ENCODE data around the gene HGFAC. TPM values are rescaled to one million over a fixed set of nuclear protein-coding genes. Genes with fewer than 3 reads are reported as not detected.

HGFAC gene
- total and polyA plus RNA-seq, 4 donors = 0.24 to 2.6 (median 0.37) TPM

DNA sequence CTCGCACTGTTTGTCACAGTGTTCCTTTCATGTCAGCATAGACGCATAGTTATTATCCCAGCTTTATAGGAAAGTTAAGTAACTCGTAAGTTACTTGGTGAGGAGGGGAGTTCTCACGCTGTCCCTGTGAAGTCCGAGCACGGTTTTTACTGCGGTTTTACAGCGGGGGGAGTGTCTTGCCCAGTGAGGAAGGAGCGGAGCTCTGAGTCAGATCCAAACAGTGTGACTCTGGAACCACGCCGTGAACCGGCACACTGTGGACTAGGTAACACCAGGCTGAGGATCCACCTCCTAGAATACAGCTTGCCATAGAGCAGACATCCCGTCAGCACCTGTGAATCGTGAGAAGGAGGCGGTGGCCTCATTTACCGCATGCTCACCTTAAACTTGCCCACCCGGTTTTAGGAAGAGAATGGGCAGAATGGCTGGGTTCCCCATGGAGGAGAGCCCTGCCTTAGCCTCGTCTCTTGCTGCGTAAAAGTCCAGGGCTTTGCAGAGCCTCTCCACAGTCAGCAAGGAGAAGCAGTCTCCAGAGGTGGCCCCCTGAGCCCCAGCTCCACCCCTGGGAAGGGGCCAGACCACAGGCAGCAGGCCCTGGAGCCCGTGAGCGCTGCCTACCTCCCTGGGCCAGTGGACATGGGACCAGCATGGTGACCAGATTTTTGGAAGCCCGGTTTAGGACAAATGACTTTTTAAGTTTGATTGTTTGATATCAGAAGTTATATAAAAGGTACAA lies 40.2 kb upstream of the HGFAC start:
- WGBS, 2 donors = 96 to 97% methylated on average over 22 of the region's 22 CpGs
- peaks cover 0 to 9% (median 0%) of the 10 kb centered on the region in 4 donors for H3K36me3 ChIP-seq (ENCODE audit: control insufficient read depth in 4 of 4, insufficient read depth in 4 of 4, low read length in 4 of 4)
- TF ChIP-seq CTCF (IDR thresholded peaks at IDR 0.05; ENCODE audit: control extremely low read depth, extremely low read depth) = no peak
- ATAC-seq (ENCODE audit: insufficient read depth, low FRiP score) = no peak
- H3K4me3 ChIP-seq = no peak overlapping the region
- no peak overlapping the region for H3K27ac ChIP-seq (ENCODE audit: low read depth in 1 of 2, low read length in 1 of 2)
- H3K9ac ChIP-seq (ENCODE audit: insufficient read depth in 1 of 2, low read length in 2 of 2) = no peak overlapping the region
- DNase-seq = peak in 1 of 3 donors; percentile 4
- peaks cover 0 to 3% (median 1%) of the 10 kb centered on the region in 4 donors for H3K9me3 ChIP-seq (ENCODE audit: control insufficient read depth in 4 of 4, insufficient read depth in 3 of 4, low read length in 3 of 4)
- H3K4me1 ChIP-seq (ENCODE audit: control insufficient read depth in 5 of 5, insufficient read depth in 5 of 5, low read length in 5 of 5) = peaks cover 0 to 2% (median 0%) of the 10 kb centered on the region in 5 donors
- H3K27me3 ChIP-seq (ENCODE audit: control insufficient read depth in 3 of 3, insufficient read depth in 3 of 3, low read length in 2 of 3) = no peaks in the 10 kb centered on the region

DNA sequence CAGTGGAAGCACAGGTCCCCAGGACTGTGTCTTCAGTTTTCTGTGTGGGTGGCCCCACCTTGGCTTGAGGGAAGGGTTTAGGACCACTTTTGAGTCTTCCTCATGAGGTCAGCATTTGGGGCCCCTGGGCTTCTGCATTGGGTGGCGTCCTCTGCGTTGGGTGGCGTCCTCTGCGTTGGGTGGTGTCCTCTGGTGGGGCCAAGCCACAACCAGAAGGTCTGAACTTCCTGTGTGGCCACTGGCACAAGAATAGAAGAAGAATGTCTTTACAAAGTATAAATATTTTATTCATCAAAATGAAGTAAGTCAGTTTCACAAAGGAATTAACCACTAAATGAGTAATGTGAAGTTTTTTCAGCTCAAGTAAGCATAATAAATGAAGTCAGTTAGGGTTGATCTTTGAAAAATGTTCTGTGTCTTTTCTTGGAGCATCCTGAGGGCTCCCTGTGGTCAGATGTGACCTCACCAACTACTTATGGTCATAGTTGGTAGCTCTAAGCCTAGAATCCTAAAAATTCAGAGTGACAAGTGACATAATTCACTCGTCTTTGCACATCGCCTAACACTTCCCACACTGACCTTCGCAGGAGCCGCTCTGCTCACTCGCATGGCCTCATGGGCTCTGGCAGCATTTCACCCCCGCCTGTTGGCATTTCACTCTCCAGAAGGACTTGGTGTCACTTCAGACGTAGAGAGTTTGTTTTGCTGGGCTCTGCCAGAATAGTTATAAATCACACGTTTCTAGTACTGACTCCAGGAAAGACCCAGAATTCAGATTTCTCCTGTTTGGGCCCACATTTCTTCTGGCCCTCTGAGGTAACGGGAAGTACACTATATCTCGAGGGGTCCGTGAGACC lies 39.0 kb upstream of the HGFAC start:
- H3K27me3 ChIP-seq (ENCODE audit: control insufficient read depth in 3 of 3, insufficient read depth in 3 of 3, low read length in 2 of 3) = no peaks in the 10 kb centered on the region
- H3K4me1 ChIP-seq (ENCODE audit: control insufficient read depth in 5 of 5, insufficient read depth in 5 of 5, low read length in 5 of 5) = peaks cover 0 to 6% (median 1%) of the 10 kb centered on the region in 5 donors
- peaks cover 0 to 9% (median 0%) of the 10 kb centered on the region in 4 donors for H3K36me3 ChIP-seq (ENCODE audit: control insufficient read depth in 4 of 4, insufficient read depth in 4 of 4, low read length in 4 of 4)
- peaks cover 0 to 3% (median 1%) of the 10 kb centered on the region in 4 donors for H3K9me3 ChIP-seq (ENCODE audit: control insufficient read depth in 4 of 4, insufficient read depth in 3 of 4, low read length in 3 of 4)
- WGBS, 2 donors = 69 to 73% methylated on average over 15 of the region's 15 CpGs
- H3K9ac ChIP-seq (ENCODE audit: insufficient read depth in 1 of 2, low read length in 2 of 2) = no peak overlapping the region
- peak; percentile 27 for ATAC-seq (ENCODE audit: insufficient read depth, low FRiP score)
- DNase-seq = peak in 1 of 3 donors; percentile 11
- no peak for TF ChIP-seq CTCF (IDR thresholded peaks at IDR 0.05; ENCODE audit: control extremely low read depth, extremely low read depth)
- no peak overlapping the region for H3K4me3 ChIP-seq
- no peak overlapping the region for H3K27ac ChIP-seq (ENCODE audit: low read depth in 1 of 2, low read length in 1 of 2)

DNA sequence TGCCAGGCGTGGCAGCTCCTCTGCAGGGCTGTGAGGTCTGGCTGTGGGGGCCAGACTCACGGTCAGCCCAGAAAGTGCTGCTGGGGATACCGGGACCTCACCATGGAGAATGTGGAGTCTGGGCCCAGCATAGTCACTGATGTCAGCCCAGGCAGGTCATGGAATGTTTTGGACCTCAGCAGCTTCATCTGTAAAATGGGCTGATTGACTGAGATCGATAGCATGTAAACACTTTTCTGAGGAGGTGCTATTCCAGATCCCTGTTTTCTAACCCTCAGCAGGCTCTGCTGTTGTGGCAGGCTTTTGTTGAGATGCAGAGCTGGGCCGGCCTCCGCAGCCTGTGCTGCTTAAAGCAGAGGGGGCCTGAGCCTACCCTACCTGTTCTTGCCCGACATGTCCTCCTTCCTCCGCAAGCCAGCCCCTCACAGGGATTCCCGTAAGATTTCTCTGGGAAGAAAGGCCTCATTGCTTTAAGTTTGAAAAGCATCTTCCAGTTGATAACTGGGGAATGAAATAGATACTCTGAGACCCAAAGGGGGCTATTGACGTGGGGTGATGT lies 38.3 kb upstream of the HGFAC start:
- peaks cover 0 to 8% (median 1%) of the 10 kb centered on the region in 5 donors for H3K4me1 ChIP-seq (ENCODE audit: control insufficient read depth in 5 of 5, insufficient read depth in 5 of 5, low read length in 5 of 5)
- H3K27me3 ChIP-seq (ENCODE audit: control insufficient read depth in 3 of 3, insufficient read depth in 3 of 3, low read length in 2 of 3) = no peaks in the 10 kb centered on the region
- 87 to 93% methylated on average over 10 of the region's 10 CpGs for WGBS, 2 donors
- H3K9ac ChIP-seq (ENCODE audit: insufficient read depth in 1 of 2, low read length in 2 of 2) = no peak overlapping the region
- H3K27ac ChIP-seq (ENCODE audit: low read depth in 1 of 2, low read length in 1 of 2) = no peak overlapping the region
- no peak for TF ChIP-seq CTCF (IDR thresholded peaks at IDR 0.05; ENCODE audit: control extremely low read depth, extremely low read depth)
- H3K9me3 ChIP-seq (ENCODE audit: control insufficient read depth in 4 of 4, insufficient read depth in 3 of 4, low read length in 3 of 4) = peaks cover 0 to 3% (median 1%) of the 10 kb centered on the region in 4 donors
- DNase-seq (peak in 1 of 3 donors; percentile 2), ATAC-seq (ENCODE audit: insufficient read depth, low FRiP score) (no peak)
- H3K4me3 ChIP-seq = no peak overlapping the region
- H3K36me3 ChIP-seq (ENCODE audit: control insufficient read depth in 4 of 4, insufficient read depth in 4 of 4, low read length in 4 of 4) = peaks cover 0 to 9% (median 0%) of the 10 kb centered on the region in 4 donors

Measured in lung (tissue), 12 donors.